ENCODE results near the gene ADGRE3. TPM values are rescaled to one million over a fixed set of nuclear protein-coding genes. Genes with fewer than 3 reads are reported as not detected.
A peak's percentile ranks its signal among the peaks of the same experiment; 100 is the strongest.

Gene ADGRE3
- total and polyA plus RNA-seq, 2 of the 8 experiments (the other 6 are each of a cell fraction or from before 2014, with no cell fraction given): not detected

GRCh38 chr19:14718522-14719116 is 44.0 kb upstream of the ADGRE3 start:
- no peak overlapping the region for H4K5ac ChIP-seq (ENCODE audit: insufficient read length, low read depth, low read length)
- no peaks in the 10 kb centered on the region for H3K23me2 ChIP-seq (ENCODE audit: low read depth, low read length)
- H3K18ac ChIP-seq (ENCODE audit: extremely low read depth, low read length): no peak overlapping the region
- no peak overlapping the region for H3K23ac ChIP-seq (ENCODE audit: insufficient read length)
- H2BK5ac ChIP-seq (ENCODE audit: low read depth, low read length): no peak overlapping the region
- H4K20me1 ChIP-seq (replicated peaks in 1 of 2; ENCODE audit: control insufficient read depth in 1 of 2, insufficient read depth in 2 of 2, low read length in 2 of 2): no peaks in the 10 kb centered on the region
- no peak overlapping the region for H2BK120ac ChIP-seq (replicated peaks; ENCODE audit: low read depth, low read length)
- no peak overlapping the region for H3K4ac ChIP-seq (replicated peaks; ENCODE audit: insufficient read length, low read depth, low read length)
- no peak overlapping the region for H4K91ac ChIP-seq (replicated peaks; ENCODE audit: insufficient read length, low read length)
- peaks cover 66 to 77% of the 10 kb centered on the region in 2 experiments for H3K9me3 ChIP-seq (ENCODE audit: insufficient read depth in 2 of 2, low read depth in 1 of 2, low read length in 1 of 2)
- peaks cover 4 to 39% (median 25%) of the 10 kb centered on the region in 4 experiments; a peak in 6 of 8 replicates for H3K36me3 ChIP-seq (ENCODE audit: control insufficient read depth in 2 of 4, insufficient read depth in 4 of 4, low read length in 3 of 4)
- H2AFZ ChIP-seq (ENCODE audit: low read length): no peak overlapping the region
- H3K4me2 ChIP-seq (ENCODE audit: insufficient read depth in 1 of 2, low read depth in 2 of 2, low read length in 2 of 2): no peak overlapping the region
- H2AK5ac ChIP-seq (ENCODE audit: low read depth, low read length): no peak overlapping the region
- H3K27me3 ChIP-seq (replicated peaks in 1 of 4; ENCODE audit: control insufficient read depth in 3 of 4, extremely low read depth in 1 of 4, insufficient read depth in 3 of 4, low read length in 3 of 4): no peaks in the 10 kb centered on the region; a peak in 2 of 7 replicates
- 82% methylated on average over 18 of the region's 18 CpGs; no CpG with 5 or more reads in 1 of the 2 experiments for WGBS, 2 experiments (ENCODE audit: extremely low coverage in 1 of 2, insufficient coverage in 1 of 2, insufficient read length in 1 of 2, insufficient replicate concordance in 2 of 2, low coverage in 1 of 2, low lambda C conversion rate in 2 of 2, missing lambda C conversion rate in 1 of 2)
- TF ChIP-seq ZNF274 (IDR thresholded peaks at IDR 0.05; ENCODE audit: borderline replicate concordance, extremely low read depth, low read length) (peak; percentile 89), KDM4A (IDR thresholded peaks at IDR 0.05; ENCODE audit: low read depth, low read length, severe bottlenecking) (no peak), BCL11A (IDR thresholded peaks at IDR 0.05; ENCODE audit: low read depth in 2 of 2, low read length in 2 of 2) (no peak), CBX5 (IDR thresholded peaks at IDR 0.05; ENCODE audit: low read depth, low read length) (no peak)
- no peak overlapping the region for H3K9ac ChIP-seq (replicated peaks in 1 of 4; ENCODE audit: extremely low read depth in 1 of 4, low read depth in 3 of 4, low read length in 3 of 4)
- H3K4me3 ChIP-seq (ENCODE audit: extremely low read depth in 1 of 4, insufficient read depth in 2 of 4, low read depth in 3 of 4, low read length in 4 of 4): no peak overlapping the region
- DNase-seq (ENCODE audit: low read depth in 1 of 2, low spot score in 2 of 2) (no peak), FAIRE-seq (no peak)
- no peak overlapping the region for H3K27ac ChIP-seq (ENCODE audit: low read depth, low read length)
- no peaks in the 10 kb centered on the region for H3K79me2 ChIP-seq (ENCODE audit: control insufficient read depth in 1 of 2, insufficient read depth in 2 of 2, low read length in 2 of 2)
- no peak overlapping the region for H2BK12ac ChIP-seq (ENCODE audit: low read depth, low read length)
- no peaks in the 10 kb centered on the region for H3K4me1 ChIP-seq (replicated peaks in 1 of 4; ENCODE audit: control insufficient read depth in 3 of 4, insufficient read depth in 4 of 4, low read length in 3 of 4)
- POLR2A ChIA-PET (ENCODE audit: partially characterized antibody): no interaction called here
- CTCF ChIA-PET (ENCODE audit: partially characterized antibody): no interaction called here
- no peak overlapping the region for H3K14ac ChIP-seq (ENCODE audit: insufficient read length)
- H2BK15ac ChIP-seq (ENCODE audit: low read length): no peak overlapping the region
- H3K56ac ChIP-seq (replicated peaks; ENCODE audit: insufficient read length, low read depth, low read length): no peak overlapping the region
- H4K8ac ChIP-seq (ENCODE audit: extremely low read depth, insufficient read depth, low read length): no peak overlapping the region
- H3K79me1 ChIP-seq (ENCODE audit: low read depth, low read length): no peaks in the 10 kb centered on the region
- H2BK20ac ChIP-seq (ENCODE audit: low read length): no peak overlapping the region
